A375 (cell line): Measurements from ENCODE around the gene GREM1. TPM values are rescaled to one million over a fixed set of nuclear protein-coding genes. Genes with fewer than 3 reads are reported as not detected.

Experiments
- total RNA-seq: library from RNA; depleted of rRNA; stranded (reverse); fragments of >200 nt; shearing (Covaris generic); gene quantifications from 2 replicates; pipeline ENCODE4 v1.2.3, GENCODE V29; 2014; rRNA removed

The GREM1 gene
- not detected in 2 replicates for total RNA-seq

DNA sequence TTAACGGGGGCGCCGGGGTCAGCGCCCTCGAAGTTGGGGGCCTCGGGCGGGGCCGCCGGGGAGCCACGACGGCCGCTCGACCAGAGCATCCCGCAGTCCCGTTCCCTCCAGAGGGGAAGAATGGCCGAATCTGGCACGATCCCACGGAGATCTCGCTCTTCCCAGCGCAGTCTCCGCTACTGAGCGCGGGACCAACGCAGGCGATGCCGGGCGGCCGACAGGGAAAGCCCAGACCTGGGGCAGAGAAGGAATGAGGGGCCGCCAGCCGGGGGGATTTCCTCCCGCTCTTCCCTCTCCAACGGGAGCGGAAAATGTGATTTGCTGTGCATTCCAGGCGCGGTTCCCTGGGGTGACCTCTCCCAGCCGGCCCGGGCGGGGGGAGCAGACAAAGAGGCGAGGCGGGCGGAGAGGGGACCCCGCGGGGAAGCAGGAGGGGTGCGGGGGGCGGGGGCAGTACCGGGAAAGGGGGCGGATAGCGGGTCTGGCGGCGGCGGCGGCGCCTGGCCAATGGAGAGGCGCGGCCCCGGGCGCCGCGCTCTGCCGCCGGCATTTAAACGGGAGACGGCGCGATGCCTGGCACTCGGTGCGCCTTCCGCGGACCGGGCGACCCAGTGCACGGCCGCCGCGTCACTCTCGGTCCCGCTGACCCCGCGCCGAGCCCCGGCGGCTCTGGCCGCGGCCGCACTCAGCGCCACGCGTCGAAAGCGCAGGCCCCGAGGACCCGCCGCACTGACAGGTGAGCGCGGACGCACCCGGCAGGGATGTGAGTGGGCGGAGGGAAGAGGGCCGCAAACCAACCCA is at the start of gene GREM1:
GREM1 (plus strand) TSS at position 579 of the 801 bp plus-strand sequence. CDS start 12,687 bp downstream, outside the sequence.

Other genes starting within 250 kb of the GREM1 start
- 0.04 and 0.16 TPM in 2 replicates for gene GOLGA8N, start 124.5 kb upstream of the GREM1 start, total RNA-seq
- 35.0 and 42.3 TPM in 2 replicates for gene ARHGAP11A, start 102.5 kb upstream of the GREM1 start, total RNA-seq
- gene SCG5, start 76.3 kb upstream of the GREM1 start, total RNA-seq = 13.6 and 13.9 TPM in 2 replicates